Measurements from ENCODE around the gene STARD10.
A peak's percentile ranks its signal among the peaks of the same experiment; 100 is the strongest.

Gene STARD10

DNA sequence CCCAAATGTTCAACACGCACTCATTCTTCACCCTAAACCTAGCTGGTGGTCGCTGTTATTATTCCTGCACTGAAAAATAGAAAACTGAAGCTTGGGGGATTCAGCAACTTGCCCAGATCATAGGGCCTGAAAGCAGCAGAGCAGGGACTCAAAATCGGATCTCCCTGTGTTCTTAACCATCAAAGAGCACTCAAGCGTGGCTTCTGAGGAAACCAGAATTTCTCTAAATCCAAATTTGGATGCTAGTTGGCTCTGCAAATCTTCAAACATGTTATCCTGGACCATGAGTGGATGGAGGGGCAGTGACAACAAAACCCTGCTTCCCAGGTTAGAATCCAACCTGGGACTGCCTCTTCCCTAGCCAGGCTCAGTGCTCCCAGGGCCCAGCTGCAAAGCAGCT is 30.0 kb downstream of the STARD10 start:
- DNase-seq (ENCODE audit: low read depth) = no peak

DNA sequence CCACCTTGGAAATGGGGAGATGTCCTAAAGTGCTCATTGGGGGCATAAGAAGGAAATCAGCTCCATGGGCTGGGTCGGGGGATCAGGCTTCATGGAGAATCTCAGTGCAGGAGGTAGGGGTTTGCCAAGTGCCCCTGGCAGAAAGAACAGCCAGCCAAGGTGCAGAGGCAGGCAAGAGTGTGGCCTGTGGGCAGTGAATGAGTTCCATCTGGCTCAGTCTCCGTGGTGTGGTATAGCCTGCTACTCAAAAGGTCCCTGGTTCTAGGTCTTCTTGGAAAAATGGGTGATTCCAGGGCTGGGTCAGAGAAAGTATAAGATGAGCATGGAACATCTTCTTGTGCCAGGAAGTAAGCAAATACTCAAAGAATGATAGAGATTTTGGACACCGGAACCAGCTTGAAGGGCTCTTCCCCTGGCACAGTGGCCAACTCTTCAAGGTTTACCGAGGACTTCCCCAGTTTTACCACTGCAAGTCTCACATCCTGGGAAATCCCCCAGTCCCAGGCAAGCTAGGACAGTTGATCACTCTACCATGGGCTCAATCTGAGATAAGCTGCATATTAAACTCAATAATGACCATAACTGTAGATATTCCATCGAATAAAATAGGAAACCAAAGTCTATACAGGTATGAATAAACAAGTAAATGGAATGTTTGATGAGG is 31.1 kb downstream of the STARD10 start:
- no peak for DNase-seq (ENCODE audit: low read depth)

- no peak for DNase-seq (ENCODE audit: low read depth)
Observed at GRCh38 chr11:72760539-72761405, 33.1 kb downstream of the STARD10 start.

DNA sequence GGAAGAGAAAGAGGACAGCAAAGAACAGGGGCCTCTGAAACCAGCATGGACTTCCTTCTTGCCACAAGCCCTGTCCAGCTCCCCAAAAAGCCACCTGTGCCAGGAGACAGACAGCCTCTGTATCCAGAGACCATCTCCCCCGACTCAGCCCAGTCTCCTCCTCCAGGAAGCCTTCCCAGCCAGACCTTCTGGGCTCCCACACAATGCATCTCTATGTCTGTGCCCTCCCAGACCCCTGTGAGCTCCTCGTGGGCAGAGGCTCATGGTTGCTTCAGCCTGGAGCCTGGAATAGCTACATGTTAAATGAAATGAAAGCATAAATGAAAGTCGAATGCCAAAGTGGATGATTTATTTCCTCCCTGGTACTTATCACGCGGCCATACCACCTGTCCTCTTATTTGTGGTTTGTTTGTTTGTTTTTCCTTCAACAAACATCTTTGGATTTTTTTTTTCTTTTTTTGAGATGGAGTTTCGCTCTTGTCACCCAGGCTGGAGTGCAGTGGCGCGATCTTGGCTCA is 34.3 kb downstream of the STARD10 start:
- DNase-seq (ENCODE audit: low read depth) = no peak

DNA sequence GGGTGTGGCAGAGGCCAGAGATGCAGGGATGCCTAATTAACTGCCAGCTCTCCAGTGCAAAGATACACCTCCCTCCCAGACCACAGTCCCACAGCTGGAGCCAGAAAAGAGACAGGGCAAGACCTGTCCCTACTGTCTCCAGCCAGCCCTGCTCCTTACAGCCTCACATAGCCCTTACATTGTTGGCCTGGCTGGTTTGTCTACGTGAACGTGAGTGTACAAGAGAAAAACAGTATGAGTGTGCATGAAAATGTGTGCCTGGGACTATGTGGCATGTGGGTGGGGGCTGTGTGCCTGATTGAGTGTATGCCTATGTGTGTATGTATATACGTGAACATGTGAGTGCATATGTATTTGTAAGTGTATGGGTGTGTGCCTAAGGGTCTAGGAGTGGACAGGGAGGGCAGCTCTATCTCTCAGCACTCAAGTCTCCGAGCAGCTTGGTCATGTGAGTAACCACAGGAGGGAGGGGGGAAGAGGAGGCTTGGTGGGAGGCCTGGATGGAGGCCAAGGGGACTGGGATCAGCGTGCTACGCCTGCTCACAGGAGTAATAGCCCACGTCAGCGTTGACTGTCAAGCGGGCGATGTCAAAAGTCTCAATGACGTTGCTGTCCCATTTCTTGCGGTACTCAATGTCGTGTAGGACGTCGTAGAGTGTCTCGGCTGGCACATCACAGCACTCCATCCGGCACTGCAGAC is 35.0 kb downstream of the STARD10 start:
- DNase-seq (ENCODE audit: low read depth) = no peak

DNA sequence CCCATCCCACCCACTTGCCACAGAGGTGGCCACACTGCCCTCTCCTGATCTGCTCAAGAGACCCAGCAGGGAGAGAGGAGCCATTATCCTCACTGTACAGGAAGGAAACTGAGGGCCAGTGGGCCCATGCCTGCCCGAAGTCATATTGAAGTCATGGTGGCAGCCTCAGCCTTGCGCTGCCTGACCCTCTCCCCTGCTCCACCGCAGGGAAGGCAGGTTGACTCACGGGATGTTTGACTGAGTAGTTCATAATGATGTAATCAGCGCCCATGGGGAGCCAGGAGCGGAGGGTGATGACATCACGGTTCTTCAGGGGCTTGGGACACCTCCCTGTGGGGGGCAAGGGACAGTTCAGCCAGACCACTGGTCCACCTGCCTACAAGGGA is 35.5 kb downstream of the STARD10 start:
- no peak for DNase-seq (ENCODE audit: low read depth)

DNA sequence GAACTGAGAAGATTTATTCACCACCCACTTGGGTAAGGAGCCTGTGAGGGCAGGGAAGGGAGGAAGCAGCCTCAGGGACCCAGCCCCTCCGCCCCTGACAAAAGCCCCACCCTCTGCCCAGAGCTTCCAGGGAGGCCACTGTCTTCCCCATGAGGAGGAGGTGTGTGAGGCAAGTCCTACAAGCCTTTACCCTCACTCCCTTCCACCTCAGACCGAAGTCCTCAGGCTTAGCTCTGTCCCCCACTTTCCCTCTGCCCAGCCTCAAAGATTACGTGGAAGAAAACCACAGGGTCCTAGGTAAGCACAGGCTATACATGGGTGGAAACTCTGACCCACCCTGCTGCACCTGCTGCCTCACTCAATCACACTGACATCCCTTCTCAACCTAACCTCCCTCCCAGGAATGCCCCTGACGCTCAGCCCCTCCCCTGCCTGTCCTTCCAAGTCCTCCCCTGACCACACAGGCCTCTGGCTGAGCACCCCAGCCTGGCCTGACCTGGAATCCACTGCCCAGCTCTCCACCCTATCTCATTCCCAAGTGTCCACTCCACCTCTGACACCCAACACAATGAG is 38.0 kb downstream of the STARD10 start:
- DNase-seq (ENCODE audit: low read depth) = no peak

- DNase-seq (ENCODE audit: low read depth) = no peak
Observed at GRCh38 chr11:72754544-72755155, 39.2 kb downstream of the STARD10 start.

GRCh38 chr11:72754149-72754543 is 39.7 kb downstream of the STARD10 start:
- DNase-seq (ENCODE audit: low read depth) = no peak

DNA sequence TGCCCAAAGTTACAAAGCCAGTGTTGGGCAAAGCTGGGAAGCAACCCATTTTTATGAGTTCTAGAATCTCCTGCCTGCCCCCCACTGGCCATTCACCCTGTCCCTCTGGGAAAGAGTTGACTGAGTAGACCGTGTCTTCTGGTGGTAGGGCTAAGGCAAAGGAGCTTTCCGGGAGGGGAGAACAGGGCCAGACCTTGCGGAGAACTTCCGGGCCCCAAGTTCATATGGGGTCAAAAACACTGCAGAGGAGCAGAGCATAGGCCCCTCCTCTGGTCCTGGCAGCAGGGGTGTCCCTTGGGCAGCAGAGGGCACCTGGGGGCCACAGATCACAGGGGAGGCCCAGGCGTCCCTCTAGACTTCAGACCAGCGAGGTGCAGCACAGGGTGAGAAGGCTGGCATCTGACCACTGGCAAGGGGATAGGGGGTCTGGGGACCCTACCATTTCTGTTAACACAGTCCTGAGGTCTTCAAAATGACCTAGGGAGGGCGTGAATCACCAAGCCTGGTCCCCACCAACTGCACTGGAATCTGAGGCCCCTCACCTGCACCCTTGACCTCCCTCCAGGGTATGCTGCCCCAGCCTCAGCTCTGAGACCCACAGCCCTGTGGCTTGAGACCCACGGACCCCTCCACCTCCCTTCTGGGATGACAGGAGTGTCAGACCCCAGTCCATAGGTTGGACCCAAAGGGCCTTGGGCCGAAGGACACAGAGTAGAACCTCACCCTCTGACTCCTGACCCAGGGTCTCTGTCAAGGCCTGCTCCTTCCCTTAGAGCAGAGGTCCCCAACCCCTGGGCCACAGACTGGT is 40.3 kb downstream of the STARD10 start:
- no peak for DNase-seq (ENCODE audit: low read depth)

GRCh38 chr11:72752088-72752914 is 41.5 kb downstream of the STARD10 start, which contains the start of gene ARAP1:
ARAP1 (minus strand) TSS chr11:72752408; CDS start chr11:72727128, 25,280 bp downstream.
- DNase-seq (ENCODE audit: low read depth) = peak; percentile 70

- peak; percentile 13 for DNase-seq (ENCODE audit: low read depth)
Observed at GRCh38 chr11:72751116-72752087, 42.4 kb downstream of the STARD10 start.

GRCh38 chr11:72750556-72751115 is 43.2 kb downstream of the STARD10 start:
- DNase-seq (ENCODE audit: low read depth) = no peak

- DNase-seq (ENCODE audit: low read depth) = no peak
Observed at GRCh38 chr11:72750086-72750485, 43.8 kb downstream of the STARD10 start.

GRCh38 chr11:72747289-72747855 is 46.5 kb downstream of the STARD10 start:
- DNase-seq (ENCODE audit: low read depth) = no peak

- DNase-seq (ENCODE audit: low read depth) = no peak
Observed at GRCh38 chr11:72746821-72747220, 47.0 kb downstream of the STARD10 start.

- no peak for DNase-seq (ENCODE audit: low read depth)
Observed at GRCh38 chr11:72745925-72746550, 47.8 kb downstream of the STARD10 start.

DNA sequence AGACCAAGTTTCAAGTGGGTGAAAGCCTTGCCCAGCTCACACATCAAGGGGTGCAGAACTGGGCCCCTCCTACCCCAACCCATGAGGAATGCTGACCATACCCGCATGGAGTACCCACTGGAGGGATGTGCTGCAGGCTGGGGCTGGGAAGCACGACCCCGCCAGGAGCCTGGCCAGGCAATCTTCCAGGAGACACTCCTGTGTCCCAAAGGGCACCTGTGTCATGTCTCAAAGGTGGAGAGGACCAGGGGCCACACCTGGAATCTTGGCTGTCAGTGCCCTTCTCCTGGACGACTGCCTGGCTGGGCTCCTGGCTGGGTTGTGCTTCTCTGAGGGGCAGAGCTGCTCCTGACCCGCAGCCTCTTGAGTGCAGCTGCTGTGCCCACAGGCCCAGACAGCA is 48.3 kb downstream of the STARD10 start:
- DNase-seq (ENCODE audit: low read depth) = no peak

Data from activated gamma-delta T cell treated with anti-CD3 and anti-CD28 coated beads, Interleukin-2, amount 50 U/mL, for 16 hours (primary cell).